Tibial nerve (tissue), 4 donors: ENCODE measurements around the gene CCDC188.

Experiments used
- CTCF ChIP-seq, 5 experiments: fragments of 200-600 bp in 3 of 5; fragments of 450-650 bp in 2 of 5; sonication (generic) in 3 of 5; IDR thresholded peaks; one replicate each; pipeline ENCODE4 v1.5.1; 2016 to 2019; ENCODE audit warnings: antibody characterized with exemption in 5 of 5, mild to moderate bottlenecking in 3 of 5, moderate library complexity in 2 of 5
- EP300 ChIP-seq, 2 donors: sonication (generic); formaldehyde crosslinking; IDR thresholded peaks; one replicate each; pipeline ENCODE4 v1.6.1; 2017; ENCODE audit warnings: antibody characterized with exemption in 2 of 2, mild to moderate bottlenecking in 1 of 2
- POLR2A ChIP-seq, 2 donors: fragments of 450-650 bp; IDR thresholded peaks; one replicate each; pipeline ENCODE4 v1.6.1; 2017; ENCODE audit warnings: antibody characterized with exemption in 2 of 2, mild to moderate bottlenecking in 2 of 2, moderate library complexity in 2 of 2

GRCh38 chr22:20117633-20118299 is 33.1 kb downstream of the CCDC188 start:
- no peak for TF ChIP-seq POLR2A (IDR thresholded peaks at IDR 0.05)
- TF ChIP-seq CTCF (IDR thresholded peaks at IDR 0.05), result no peak
- TF ChIP-seq EP300 (IDR thresholded peaks at IDR 0.05), result no peak
